SK-N-MC (cell line): ENCODE data around the gene PRSS56.
A peak's percentile ranks its signal among the peaks of the same experiment; 100 is the strongest.

Experiments
- DNase-seq: peaks from one replicate; pipeline ENCODE4 v3.0.0-alpha.2; 2011; ENCODE audit warnings: low read depth, low spot score
- H3K27ac ChIP-seq: fragments of 200-600 bp; sonication (generic); 2 replicates; pipeline ENCODE4 v1.5.1; 2016; ENCODE audit warnings: mixed run types
- H3K36me3 ChIP-seq: fragments of 200-600 bp; sonication (generic); 2 replicates; pipeline ENCODE4 v1.6.1; 2017; ENCODE audit warnings: antibody characterized with exemption, low read length, mixed read lengths; ENCODE audit not compliant: insufficient read depth
- H3K4me3 ChIP-seq: fragments of 200-600 bp; sonication (generic); 2 replicates; pipeline ENCODE4 v1.5.1; 2016
- H3K9ac ChIP-seq: fragments of 200-600 bp; sonication (generic); 2 replicates; pipeline ENCODE4 v1.8.0; 2017; ENCODE audit warnings: mixed run types, mixed read lengths; ENCODE audit not compliant: insufficient read length
- H3K9me3 ChIP-seq: fragments of 200-600 bp; sonication (generic); 2 replicates; pipeline ENCODE4 v1.6.1; 2017; ENCODE audit warnings: low read depth, mild to moderate bottlenecking, antibody characterized with exemption, low read length, moderate library complexity, mixed read lengths
- EZH2 ChIP-seq: fragments of 200-600 bp; sonication (generic); IDR thresholded peaks from one replicate; pipeline ENCODE4 v1.6.1; 2017; ENCODE audit warnings: antibody characterized with exemption
- FOXP2 ChIP-seq: optimal IDR thresholded peaks from 2 replicates; pipeline ENCODE3; 2011; ENCODE audit warnings: mild to moderate bottlenecking, moderate library complexity; ENCODE audit not compliant: insufficient read depth; ENCODE audit errors: extremely low read length, control extremely low read depth
- POLR2AphosphoS5 ChIP-seq: IDR thresholded peaks from 2 replicates; pipeline ENCODE4 v1.6.1; 2012; ENCODE audit warnings: mild to moderate bottlenecking, low read depth, low read length, borderline replicate concordance

The PRSS56 gene

GRCh38 chr2:232540441-232541041 is 20.4 kb downstream of the PRSS56 start:
- no peak overlapping the region for H3K27ac ChIP-seq
- H3K36me3 ChIP-seq, result no peaks in the 10 kb centered on the region; the same call in 1 of the 2 replicates
- no peak for DNase-seq
- H3K9me3 ChIP-seq, result no peaks in the 10 kb centered on the region
- H3K9ac ChIP-seq, result no peak overlapping the region
- TF ChIP-seq EZH2 (no peak), POLR2AphosphoS5 (no peak), FOXP2 (no peak)
- no peak overlapping the region for H3K4me3 ChIP-seq

- Histone ChIP-seq H3K27ac (no peak overlapping the region), H3K4me3 (no peak overlapping the region), H3K36me3 (no peaks in the 10 kb centered on the region; the same call in 1 of the 2 replicates), H3K9me3 (no peaks in the 10 kb centered on the region), H3K9ac (no peak overlapping the region)
- DNase-seq, result no peak
- no peak for TF ChIP-seq EZH2
- no peak for TF ChIP-seq FOXP2
- no peak; the same call in 1 of the 2 replicates for TF ChIP-seq POLR2AphosphoS5
These were observed 21.2 kb downstream of the PRSS56 start for GRCh38 chr2:232541195-232541960.

- no peaks in the 10 kb centered on the region for H3K9me3 ChIP-seq
- H3K36me3 ChIP-seq, result peaks cover 4% of the 10 kb centered on the region; the same call in 1 of the 2 replicates
- no peak overlapping the region for H3K4me3 ChIP-seq
- H3K27ac ChIP-seq, result no peak overlapping the region
- H3K9ac ChIP-seq, result no peak overlapping the region
- TF ChIP-seq FOXP2, result no peak
- no peak for TF ChIP-seq EZH2
- TF ChIP-seq POLR2AphosphoS5, result no peak
- DNase-seq, result no peak
These were observed 21.9 kb downstream of the PRSS56 start for GRCh38 chr2:232541961-232542714.

- Histone ChIP-seq H3K4me3 (no peak overlapping the region), H3K9ac (no peak overlapping the region), H3K36me3 (peaks cover 12% of the 10 kb centered on the region), H3K9me3 (no peaks in the 10 kb centered on the region), H3K27ac (no peak overlapping the region)
- TF ChIP-seq FOXP2, result no peak
- TF ChIP-seq POLR2AphosphoS5, result no peak; the same call in none of the 2 replicates
- no peak for TF ChIP-seq EZH2
- no peak for DNase-seq
These were observed 22.7 kb downstream of the PRSS56 start for GRCh38 chr2:232542715-232543467.

GRCh38 chr2:232543491-232543890 is 23.3 kb downstream of the PRSS56 start:
- H3K9ac ChIP-seq, result no peak overlapping the region
- peaks cover 18% of the 10 kb centered on the region for H3K36me3 ChIP-seq
- no peaks in the 10 kb centered on the region; the same call in 1 of the 2 replicates for H3K9me3 ChIP-seq
- no peak overlapping the region for H3K4me3 ChIP-seq
- DNase-seq, result no peak
- TF ChIP-seq POLR2AphosphoS5 (0 out of 2 replicates have a peak, but pooled peaks have one; percentile 5), FOXP2 (no peak)
- H3K27ac ChIP-seq, result no peak overlapping the region

GRCh38 chr2:232543928-232544631 is 23.9 kb downstream of the PRSS56 start:
- Histone ChIP-seq H3K9ac (no peak overlapping the region), H3K9me3 (no peaks in the 10 kb centered on the region; the same call in 1 of the 2 replicates), H3K4me3 (no peak overlapping the region), H3K27ac (no peak overlapping the region), H3K36me3 (peaks cover 22% of the 10 kb centered on the region)
- TF ChIP-seq FOXP2 (no peak), POLR2AphosphoS5 (no peak), EZH2 (no peak)
- no peak for DNase-seq

GRCh38 chr2:232544674-232545073 is 24.5 kb downstream of the PRSS56 start:
- no peak for DNase-seq
- peaks cover 22% of the 10 kb centered on the region for H3K36me3 ChIP-seq
- H3K9ac ChIP-seq, result no peak overlapping the region
- TF ChIP-seq EZH2 (no peak), POLR2AphosphoS5 (no peak), FOXP2 (no peak)
- H3K9me3 ChIP-seq, result no peaks in the 10 kb centered on the region; the same call in 1 of the 2 replicates
- H3K27ac ChIP-seq, result no peak overlapping the region
- H3K4me3 ChIP-seq, result no peak overlapping the region
